GM10266 (cell line): ENCODE data around the gene ARHGEF38.
"Not testable (repeated sequence)": the region's sequence is repeated elsewhere in the genome, so short reads cannot be mapped to it uniquely, and the experiment has no call there.

Experiments used
- DNase-seq: peaks from one replicate; pipeline ENCODE4 v3.0.0; 2012; ENCODE audit errors: extremely low spot score
- CTCF ChIP-seq: IDR thresholded peaks from 2 replicates; pipeline ENCODE4 v1.5.1; 2012; ENCODE audit warnings: mild to moderate bottlenecking, low read depth; ENCODE audit not compliant: control insufficient read depth, insufficient read depth; ENCODE audit errors: missing control alignments

The ARHGEF38 gene

DNA sequence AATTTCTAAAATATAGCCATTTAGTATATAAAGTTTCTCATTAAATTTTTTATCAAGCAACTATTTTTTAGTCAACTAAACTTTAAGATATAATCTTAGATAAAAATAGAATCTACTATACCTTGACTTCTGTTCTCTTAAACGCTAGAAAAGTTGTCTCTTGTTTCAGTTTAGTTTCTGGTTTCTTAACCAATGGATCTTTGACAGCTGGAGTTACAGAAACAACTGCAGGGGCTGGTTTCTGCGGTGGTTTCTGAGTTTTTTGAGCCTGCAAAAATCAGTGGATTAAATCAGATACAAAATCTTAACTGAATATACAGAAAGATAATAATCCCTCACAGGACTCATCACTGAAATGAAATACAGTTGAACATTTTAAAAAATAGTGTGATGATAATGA is 134.2 kb downstream of the ARHGEF38 start:
- no peak for DNase-seq
- no peak for TF ChIP-seq CTCF

DNA sequence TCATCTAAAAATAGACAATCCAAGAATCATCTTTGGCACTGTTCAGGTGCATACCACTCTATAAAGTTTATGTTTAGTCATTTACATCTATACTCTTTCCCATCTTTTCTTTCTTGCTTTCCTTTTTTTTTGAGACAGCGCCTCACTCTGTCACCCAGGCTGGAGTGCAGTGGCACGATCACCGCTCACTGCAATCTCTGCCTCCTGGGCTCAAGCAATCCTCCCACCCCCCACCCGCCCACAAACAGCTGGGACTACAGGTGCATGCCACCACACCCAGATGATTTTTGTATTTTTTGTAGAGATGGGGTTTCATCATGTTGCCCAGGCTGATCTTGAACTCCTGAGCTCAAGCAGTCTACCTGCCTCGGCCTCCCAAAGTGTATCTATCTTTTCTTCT is 142.4 kb downstream of the ARHGEF38 start:
- DNase-seq, result not testable (repeated sequence)

GRCh38 chr4:105695832-105696231 is 143.4 kb downstream of the ARHGEF38 start:
- DNase-seq, result not testable (repeated sequence)

- no peak for TF ChIP-seq CTCF
- no peak for DNase-seq
Measured at GRCh38 chr4:105698607-105699006, 146.2 kb downstream of the ARHGEF38 start.

DNA sequence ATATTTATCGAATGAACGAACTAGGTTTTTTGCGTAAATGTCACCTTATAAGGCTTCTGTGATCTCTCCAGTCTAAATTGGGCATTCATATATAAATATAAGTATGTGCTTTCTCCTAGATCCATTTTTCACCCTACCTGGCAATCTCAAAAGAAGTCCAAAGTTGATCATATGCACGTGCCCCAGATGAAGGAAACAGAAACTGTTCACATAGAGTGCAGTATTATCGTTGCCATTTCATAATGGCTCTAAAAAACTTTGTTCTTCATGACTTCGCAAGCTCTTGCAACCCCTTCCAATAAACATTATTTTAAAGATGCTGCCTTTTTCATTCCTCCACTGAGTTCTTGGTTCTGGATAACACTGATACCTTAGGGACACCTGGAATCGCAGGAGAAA is 155.4 kb downstream of the ARHGEF38 start:
- DNase-seq, result no peak
- no peak for TF ChIP-seq CTCF

DNA sequence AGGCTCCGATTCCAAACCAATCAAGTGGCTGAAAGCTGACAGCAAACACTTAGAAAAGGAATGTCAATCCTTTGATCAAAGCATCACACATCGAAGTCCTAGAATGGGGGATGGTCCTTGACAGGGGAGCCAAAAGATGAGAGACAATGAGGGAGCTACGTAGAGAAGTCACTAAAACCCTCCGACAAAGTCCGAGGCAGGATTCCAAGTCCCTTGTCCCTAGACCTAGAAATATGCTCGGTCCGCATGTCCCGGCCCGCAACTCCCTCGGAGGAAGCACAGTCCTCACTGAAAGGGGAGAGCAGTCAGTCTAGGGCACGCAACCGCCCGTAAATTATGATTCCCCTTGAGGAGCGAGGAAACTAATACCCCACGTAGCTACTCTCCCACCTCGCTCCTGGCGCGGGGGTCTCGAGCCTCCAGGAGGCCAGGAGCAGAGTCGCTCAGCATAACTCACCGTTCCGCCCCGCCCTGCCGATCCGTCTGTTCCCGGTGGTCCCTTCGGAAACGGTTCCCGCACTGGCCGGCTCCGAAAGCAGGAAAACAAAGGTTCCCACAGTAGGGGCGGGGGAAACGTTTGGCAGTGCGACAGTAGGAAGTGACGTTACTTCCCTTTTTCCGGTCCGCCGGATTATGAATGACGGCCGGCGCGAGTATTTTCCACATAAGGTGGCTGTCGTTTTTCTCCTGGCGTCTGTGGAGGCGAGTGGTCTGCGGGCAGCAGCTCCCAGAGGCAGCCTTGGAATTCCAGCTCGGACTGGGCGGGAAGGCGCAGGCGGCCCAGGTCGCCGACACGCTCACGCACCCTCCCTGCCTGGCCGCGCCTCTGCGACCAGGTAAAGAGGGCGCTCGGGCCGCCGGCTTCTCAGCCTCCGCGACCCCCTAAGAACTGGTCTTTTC is 156.0 kb downstream of the ARHGEF38 start, which contains the start of the genes GSTCD and INTS12:
TSS of gene GSTCD (plus strand) at position 604 of the 900 bp plus-strand sequence. CDS start 8,830 bp downstream, outside the sequence.
TSS of gene INTS12 (minus strand) at position 509 of the 900 bp plus-strand sequence. CDS start 8,684 bp downstream, outside the sequence.
- DNase-seq, result peak; percentile 75
- TF ChIP-seq CTCF, result no peak

DNA sequence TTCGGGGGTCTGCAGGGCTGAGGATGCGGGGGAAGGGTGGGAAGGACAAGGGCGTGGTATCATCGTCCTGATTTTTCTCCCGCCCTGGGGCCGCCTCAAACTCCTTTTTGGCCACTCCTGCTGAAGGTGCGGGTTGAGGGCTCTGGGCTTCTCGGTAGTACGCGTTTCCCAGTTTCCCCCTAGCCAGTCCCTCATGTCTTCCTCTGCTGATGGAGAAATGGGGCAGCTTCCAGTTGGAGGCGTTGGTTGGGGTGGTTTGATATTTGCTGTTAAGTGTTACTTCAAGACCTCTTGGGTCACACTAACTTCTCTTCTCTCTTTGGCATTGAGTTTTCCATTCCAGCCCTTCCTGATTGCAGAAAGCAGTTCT is 156.6 kb downstream of the ARHGEF38 start:
- DNase-seq, result no peak

More for the DNA sequence above, 156.6 kb downstream of the ARHGEF38 start:
- no peak for TF ChIP-seq CTCF
